Activated naive CD4-positive, alpha-beta T cell treated with anti-CD3 and anti-CD28 coated beads, Interleukin-2, amount 10 ng/mL, durations not matched to agents 7 days and 5 days (primary cell): ENCODE measurements around the gene SERINC3.

Experiments used
- CTCF ChIA-PET: fragments of 350-600 bp; sonication (Branson Sonifier 250); formaldehyde crosslinking; loops from one replicate; lab custom pipeline; 2021; ENCODE audit warnings: antibody characterized with exemption; lab: Charles Lee
- DNase-seq: peaks from one replicate; pipeline ENCODE4 v3.0.0-alpha.2; 2020
- H3K27ac Mint-ChIP-seq: one replicate; pipeline ENCODE4 v1.8.0; 2021; ENCODE audit warnings: mild to moderate bottlenecking, moderate library complexity, mixed read lengths
- H3K27me3 Mint-ChIP-seq: one replicate; pipeline ENCODE4 v1.8.0; 2021; ENCODE audit warnings: mild to moderate bottlenecking, mixed read lengths
- H3K36me3 Mint-ChIP-seq: one replicate; pipeline ENCODE4 v1.8.0; 2021; ENCODE audit warnings: mixed read lengths
- H3K4me1 Mint-ChIP-seq: one replicate; pipeline ENCODE4 v1.8.0; 2021; ENCODE audit warnings: mixed read lengths
- H3K4me3 Mint-ChIP-seq: one replicate; pipeline ENCODE4 v1.8.0; 2021; ENCODE audit warnings: mild to moderate bottlenecking, moderate library complexity, mixed read lengths
- H3K9me3 Mint-ChIP-seq: one replicate; pipeline ENCODE4 v1.8.0; 2021; ENCODE audit warnings: mixed read lengths

The SERINC3 gene

DNA sequence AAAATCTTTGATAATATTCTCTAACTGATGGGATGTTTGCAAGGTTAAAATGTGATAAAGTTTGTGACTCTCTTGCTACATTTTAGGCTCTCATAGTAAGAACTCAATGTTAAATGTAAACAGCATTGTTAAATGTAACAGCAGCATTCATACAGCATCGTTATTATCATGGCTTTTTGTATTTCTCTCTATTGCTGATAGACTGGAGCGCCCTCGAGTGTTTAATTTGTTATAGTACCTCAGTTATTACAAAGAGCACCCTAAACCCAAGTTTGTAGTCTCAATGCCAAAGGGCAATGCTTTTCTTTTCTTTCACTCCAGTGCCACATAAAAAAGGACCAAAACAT, 61.1 kb downstream of the SERINC3 start:
- Mint-ChIP-seq H3K9me3 (no peaks in the 10 kb centered on the region), H3K4me3 (no peak overlapping the region), H3K27ac (no peak overlapping the region), H3K4me1 (no peaks in the 10 kb centered on the region), H3K27me3 (peaks cover 3% of the 10 kb centered on the region), H3K36me3 (no peaks in the 10 kb centered on the region)
- no peak for DNase-seq
- CTCF ChIA-PET: interaction anchor here (1.2 to 1.3 kb wide), 2 partner anchors 16 to 243 kb away, joined by 3 to 8 read pairs; no protein-coding TSS in a partner anchor

GRCh38 chr20:44459271-44459670, 62.6 kb downstream of the SERINC3 start:
- H3K9me3 Mint-ChIP-seq: no peaks in the 10 kb centered on the region
- no peak overlapping the region for H3K27ac Mint-ChIP-seq
- CTCF ChIA-PET: interaction anchor here (0.8 to 1.0 kb wide), 2 partner anchors 151 to 242 kb away, joined by 3 to 4 read pairs; no protein-coding TSS in a partner anchor
- DNase-seq: no peak
- no peaks in the 10 kb centered on the region for H3K36me3 Mint-ChIP-seq
- no peaks in the 10 kb centered on the region for H3K27me3 Mint-ChIP-seq
- H3K4me3 Mint-ChIP-seq: no peak overlapping the region
- H3K4me1 Mint-ChIP-seq: no peaks in the 10 kb centered on the region

GRCh38 chr20:44457016-44457415, 64.9 kb downstream of the SERINC3 start:
- Mint-ChIP-seq H3K4me1 (no peaks in the 10 kb centered on the region), H3K9me3 (no peaks in the 10 kb centered on the region), H3K27ac (no peak overlapping the region), H3K4me3 (no peak overlapping the region), H3K27me3 (no peaks in the 10 kb centered on the region), H3K36me3 (no peaks in the 10 kb centered on the region)
- CTCF ChIA-PET: interaction anchor here (0.6 to 1.3 kb wide), 2 partner anchors 146 to 239 kb away, joined by 3 to 6 read pairs; no protein-coding TSS in a partner anchor
- DNase-seq: no peak

DNA sequence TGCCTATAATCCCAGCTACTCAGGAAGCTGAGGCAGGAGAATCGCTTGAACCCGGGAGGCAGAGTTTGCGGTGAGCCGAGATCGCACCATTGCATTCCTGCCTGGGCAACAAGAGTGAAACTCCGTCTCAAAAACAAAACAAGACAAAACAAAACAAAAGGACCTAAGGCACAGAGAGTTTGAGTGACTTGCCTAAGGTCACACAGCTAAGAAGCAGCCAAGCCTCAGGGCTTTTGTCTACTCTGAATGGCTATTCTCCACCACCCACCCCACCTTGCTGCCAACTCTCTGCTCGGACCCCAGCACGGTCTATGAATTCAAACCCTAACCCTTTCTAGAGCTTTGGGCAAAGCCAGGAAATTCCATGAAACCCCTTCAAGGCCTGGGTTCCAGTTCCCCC, 65.3 kb downstream of the SERINC3 start:
- Mint-ChIP-seq H3K4me3 (no peak overlapping the region), H3K27me3 (no peaks in the 10 kb centered on the region), H3K9me3 (no peaks in the 10 kb centered on the region), H3K27ac (no peak overlapping the region), H3K36me3 (no peaks in the 10 kb centered on the region), H3K4me1 (no peaks in the 10 kb centered on the region)
- no peak for DNase-seq
- CTCF ChIA-PET: interaction anchor here (0.6 to 1.3 kb wide), 3 partner anchors 50 to 239 kb away, joined by 3 to 6 read pairs (median 3); no protein-coding TSS in a partner anchor

DNA sequence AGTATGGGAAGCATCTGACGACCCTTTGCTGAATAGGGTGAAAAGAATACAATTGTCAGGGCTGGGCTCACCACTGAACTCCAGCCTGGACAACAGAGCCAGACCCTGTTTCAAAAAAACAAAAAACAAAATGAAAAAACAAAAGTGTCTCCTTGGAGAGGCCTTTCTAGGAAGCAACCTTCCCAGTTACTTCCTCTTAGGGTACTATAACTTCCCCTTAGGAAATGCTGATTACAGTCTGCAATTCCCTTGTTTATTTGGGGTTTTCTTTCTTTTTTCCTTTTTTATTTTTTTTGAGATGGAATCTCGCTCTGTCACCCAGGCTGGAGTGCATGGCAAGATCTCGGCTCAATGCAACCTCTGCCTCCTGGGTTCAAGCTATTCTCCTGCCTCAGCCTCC, 66.7 kb downstream of the SERINC3 start:
- Mint-ChIP-seq H3K4me3 (no peak overlapping the region), H3K36me3 (no peaks in the 10 kb centered on the region), H3K9me3 (no peaks in the 10 kb centered on the region), H3K27me3 (peaks cover 4% of the 10 kb centered on the region), H3K4me1 (no peaks in the 10 kb centered on the region), H3K27ac (no peak overlapping the region)
- no peak for DNase-seq
- CTCF ChIA-PET: no interaction called here

GRCh38 chr20:44454306-44454963, 67.4 kb downstream of the SERINC3 start:
- H3K36me3 Mint-ChIP-seq: no peaks in the 10 kb centered on the region
- H3K27me3 Mint-ChIP-seq: peaks cover 5% of the 10 kb centered on the region
- no peaks in the 10 kb centered on the region for H3K4me1 Mint-ChIP-seq
- DNase-seq: no peak
- no peak overlapping the region for H3K27ac Mint-ChIP-seq
- H3K9me3 Mint-ChIP-seq: no peaks in the 10 kb centered on the region
- H3K4me3 Mint-ChIP-seq: no peak overlapping the region
- CTCF ChIA-PET: no interaction called here

- no peak overlapping the region for H3K27ac Mint-ChIP-seq
- CTCF ChIA-PET: no interaction called here
- DNase-seq: no peak
- no peaks in the 10 kb centered on the region for H3K36me3 Mint-ChIP-seq
- H3K27me3 Mint-ChIP-seq: peaks cover 14% of the 10 kb centered on the region
- H3K4me3 Mint-ChIP-seq: no peak overlapping the region
- H3K9me3 Mint-ChIP-seq: no peaks in the 10 kb centered on the region
- H3K4me1 Mint-ChIP-seq: no peaks in the 10 kb centered on the region
These were observed 70.9 kb downstream of the SERINC3 start for GRCh38 chr20:44450903-44451450.

DNA sequence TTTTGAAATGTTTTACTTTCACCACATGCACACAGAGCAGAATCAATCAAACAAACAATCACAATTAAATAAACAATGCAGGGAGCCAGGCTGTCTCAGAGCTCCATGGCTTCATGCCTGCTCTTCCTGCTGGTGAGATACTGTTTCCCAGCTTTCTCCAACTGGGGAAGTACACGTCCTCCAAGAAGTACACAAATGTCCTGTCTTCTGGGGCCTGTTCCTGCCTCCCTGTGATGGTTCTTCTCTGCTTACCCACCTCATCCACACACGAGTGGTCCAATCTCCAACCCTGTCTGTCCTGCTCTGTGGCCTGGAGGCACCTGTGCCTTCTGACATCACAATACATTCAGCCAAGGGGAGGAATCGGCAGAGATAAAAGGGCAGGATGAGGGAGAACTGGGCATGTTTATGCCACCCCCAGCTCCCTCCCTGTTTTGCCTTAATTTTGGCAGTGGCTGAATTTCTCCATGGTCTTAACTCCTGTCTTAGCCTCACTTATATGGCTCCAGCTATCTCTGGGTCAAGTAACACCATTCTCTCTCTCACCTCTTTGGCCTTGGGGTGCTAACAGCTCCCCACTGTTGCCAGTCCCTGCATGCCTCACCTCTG, 71.5 kb downstream of the SERINC3 start:
- Mint-ChIP-seq H3K27me3 (peaks cover 19% of the 10 kb centered on the region), H3K4me1 (no peaks in the 10 kb centered on the region), H3K9me3 (no peaks in the 10 kb centered on the region), H3K36me3 (no peaks in the 10 kb centered on the region), H3K4me3 (no peak overlapping the region), H3K27ac (no peak overlapping the region)
- DNase-seq: no peak
- CTCF ChIA-PET: interaction anchor here (1.0 to 1.3 kb wide), 3 partner anchors 10 to 65 kb away, joined by 3 to 4 read pairs (median 4); no protein-coding TSS in a partner anchor

GRCh38 chr20:44449864-44450263, 72.0 kb downstream of the SERINC3 start:
- Mint-ChIP-seq H3K27me3 (peaks cover 20% of the 10 kb centered on the region), H3K9me3 (no peaks in the 10 kb centered on the region), H3K4me3 (no peak overlapping the region), H3K36me3 (no peaks in the 10 kb centered on the region), H3K27ac (no peak overlapping the region), H3K4me1 (no peaks in the 10 kb centered on the region)
- DNase-seq: no peak
- CTCF ChIA-PET: interaction anchor here (1.0 to 1.3 kb wide), 3 partner anchors 10 to 64 kb away, joined by 3 to 4 read pairs (median 4); no protein-coding TSS in a partner anchor

DNA sequence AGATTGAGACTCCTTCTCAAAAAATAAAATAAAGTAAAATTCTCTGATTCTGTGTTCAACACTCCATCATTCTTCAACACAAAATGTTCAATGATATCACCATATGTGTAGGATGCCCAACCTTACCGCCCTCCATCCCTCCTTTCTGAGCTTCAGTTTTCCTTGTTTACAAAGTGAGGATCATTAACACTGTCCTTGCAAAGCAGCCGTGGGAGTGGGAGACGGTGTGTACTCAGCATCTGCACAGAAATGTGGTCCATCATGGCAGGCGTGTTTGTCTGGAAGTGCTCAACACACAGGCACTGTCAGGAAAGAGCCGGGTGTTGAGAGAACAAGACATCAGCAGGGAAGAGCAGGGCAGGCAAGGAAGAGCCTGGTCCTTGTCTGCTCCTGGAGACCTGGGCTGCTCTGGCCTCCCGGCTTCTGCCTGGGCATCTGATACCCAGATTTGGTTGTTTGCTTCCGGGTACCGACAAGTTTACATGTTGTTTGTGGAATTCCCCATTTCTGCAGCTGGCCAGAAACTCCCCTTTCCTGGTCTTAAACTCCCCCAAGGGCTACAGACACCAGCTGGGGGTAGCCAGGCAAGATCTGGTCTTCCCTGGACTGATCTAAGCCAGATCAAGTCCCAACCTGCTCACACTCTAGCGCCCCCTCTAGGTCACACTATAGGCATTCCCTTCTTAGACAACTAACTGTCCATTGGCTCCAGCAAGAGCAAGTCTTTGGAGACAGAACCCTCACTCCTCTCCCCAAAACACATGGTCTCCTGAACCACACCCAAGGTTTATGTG, 72.9 kb downstream of the SERINC3 start:
- Mint-ChIP-seq H3K4me1 (no peaks in the 10 kb centered on the region), H3K9me3 (no peaks in the 10 kb centered on the region), H3K4me3 (no peak overlapping the region), H3K27ac (no peak overlapping the region), H3K27me3 (peaks cover 20% of the 10 kb centered on the region), H3K36me3 (no peaks in the 10 kb centered on the region)
- CTCF ChIA-PET: interaction anchor here (1.3 kb wide), 1 partner anchor 63 kb away, joined by 4 read pairs; no protein-coding TSS in a partner anchor
- DNase-seq: peak; percentile 30

- CTCF ChIA-PET: no interaction called here
These were observed 73.9 kb downstream of the SERINC3 start for GRCh38 chr20:44447827-44448419.

More at GRCh38 chr20:44447827-44448419, 73.9 kb downstream of the SERINC3 start:
- no peak for DNase-seq
- Mint-ChIP-seq H3K27me3 (peaks cover 21% of the 10 kb centered on the region), H3K4me1 (no peaks in the 10 kb centered on the region), H3K4me3 (no peak overlapping the region), H3K36me3 (no peaks in the 10 kb centered on the region), H3K9me3 (no peaks in the 10 kb centered on the region), H3K27ac (no peak overlapping the region)
